ENCODE data around the gene LARP1.

LARP1 gene

GRCh38 chr5:154858297-154858971 lies 103.3 kb downstream of the LARP1 start, which contains the start of gene CNOT8:
CNOT8 (plus strand) TSS chr5:154858627; CDS start chr5:154863279, 4,652 bp downstream.
- DNase-seq (ENCODE audit: low read depth) = peak; percentile 98

GRCh38 chr5:154858972-154859871 lies 104.0 kb downstream of the LARP1 start:
- peak; percentile 17 for DNase-seq (ENCODE audit: low read depth)

DNA sequence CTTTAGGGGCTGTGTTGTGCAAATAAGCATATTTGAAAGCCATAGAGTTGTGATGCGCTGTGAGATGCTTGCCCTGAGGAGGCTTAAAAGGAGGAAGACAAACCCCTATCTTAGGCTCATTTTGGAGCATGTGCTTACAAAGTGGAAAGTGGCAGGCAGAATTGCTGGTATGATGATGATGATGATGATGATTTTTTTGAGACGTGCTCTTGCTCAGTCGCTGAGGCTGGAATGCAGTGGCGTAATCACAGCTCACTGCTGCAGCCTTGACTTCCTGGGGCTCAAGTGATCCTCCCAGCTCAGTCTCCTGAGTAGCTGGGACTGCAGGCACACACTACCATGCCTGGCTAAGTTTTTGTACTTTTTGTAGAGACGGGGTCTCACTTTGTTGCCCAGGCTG lies 104.9 kb downstream of the LARP1 start:
- peak; percentile 80 for DNase-seq (ENCODE audit: low read depth)

GRCh38 chr5:154860765-154861164 lies 105.6 kb downstream of the LARP1 start:
- no peak for DNase-seq (ENCODE audit: low read depth)

- DNase-seq (ENCODE audit: low read depth) = peak; percentile 10
Observed at GRCh38 chr5:154861946-154862345, 106.8 kb downstream of the LARP1 start.

DNA sequence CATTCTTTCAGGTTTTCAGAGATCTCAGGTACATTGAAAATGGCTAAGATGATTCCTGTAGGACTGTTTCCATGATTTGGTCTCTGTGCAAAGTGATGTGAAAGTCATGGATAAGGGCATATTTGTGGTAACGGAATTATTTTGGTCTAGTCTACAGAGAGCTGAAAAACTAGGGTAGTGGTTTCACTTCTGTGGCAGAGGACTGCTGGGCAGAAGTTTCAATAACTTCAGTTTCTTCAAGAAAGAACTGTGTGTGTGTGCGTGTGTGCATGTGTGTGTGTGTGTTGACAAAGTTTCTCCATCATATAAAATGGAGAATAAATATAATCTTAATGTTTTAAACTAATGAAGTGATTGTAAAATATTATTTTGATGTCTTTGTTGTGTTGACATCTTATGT lies 107.6 kb downstream of the LARP1 start:
- DNase-seq (ENCODE audit: low read depth) = peak; percentile 33

DNA sequence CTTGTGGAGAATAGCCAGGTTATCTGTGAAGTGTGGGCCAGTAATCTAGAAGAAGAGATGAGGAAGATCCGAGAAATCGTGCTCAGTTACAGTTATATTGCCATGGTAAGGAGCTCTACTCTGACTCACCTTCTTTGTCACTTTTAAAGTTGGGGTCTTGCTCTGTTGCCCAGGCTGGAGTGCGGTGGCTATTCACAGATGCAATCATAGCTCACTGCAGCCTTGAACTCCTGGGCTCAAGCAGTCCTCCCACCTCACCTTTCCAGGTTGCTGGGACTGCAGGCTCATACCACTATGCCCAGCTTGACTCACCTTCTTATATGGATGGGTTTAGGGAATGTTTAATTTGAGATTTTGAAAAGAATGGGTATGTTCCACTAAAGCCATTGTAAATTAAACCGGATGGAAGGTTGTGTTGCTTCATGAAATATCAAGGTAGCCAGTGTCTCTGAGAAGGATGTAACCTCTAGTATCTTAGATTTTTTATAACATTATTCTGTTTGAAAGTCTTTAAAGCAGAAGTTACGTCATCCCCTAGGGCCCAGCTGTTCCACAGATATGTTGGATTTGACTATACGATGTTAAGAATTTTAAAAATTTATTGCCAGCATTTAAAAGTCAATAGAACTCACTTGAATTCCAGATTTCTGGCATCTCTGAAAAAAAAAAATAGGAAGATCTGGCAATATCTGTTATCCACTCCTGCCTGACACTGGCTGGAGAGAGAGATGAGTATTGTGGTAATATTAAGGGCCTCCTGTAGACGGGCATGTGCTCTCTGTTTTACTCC lies 108.3 kb downstream of the LARP1 start:
- no peak for DNase-seq (ENCODE audit: low read depth)

DNA sequence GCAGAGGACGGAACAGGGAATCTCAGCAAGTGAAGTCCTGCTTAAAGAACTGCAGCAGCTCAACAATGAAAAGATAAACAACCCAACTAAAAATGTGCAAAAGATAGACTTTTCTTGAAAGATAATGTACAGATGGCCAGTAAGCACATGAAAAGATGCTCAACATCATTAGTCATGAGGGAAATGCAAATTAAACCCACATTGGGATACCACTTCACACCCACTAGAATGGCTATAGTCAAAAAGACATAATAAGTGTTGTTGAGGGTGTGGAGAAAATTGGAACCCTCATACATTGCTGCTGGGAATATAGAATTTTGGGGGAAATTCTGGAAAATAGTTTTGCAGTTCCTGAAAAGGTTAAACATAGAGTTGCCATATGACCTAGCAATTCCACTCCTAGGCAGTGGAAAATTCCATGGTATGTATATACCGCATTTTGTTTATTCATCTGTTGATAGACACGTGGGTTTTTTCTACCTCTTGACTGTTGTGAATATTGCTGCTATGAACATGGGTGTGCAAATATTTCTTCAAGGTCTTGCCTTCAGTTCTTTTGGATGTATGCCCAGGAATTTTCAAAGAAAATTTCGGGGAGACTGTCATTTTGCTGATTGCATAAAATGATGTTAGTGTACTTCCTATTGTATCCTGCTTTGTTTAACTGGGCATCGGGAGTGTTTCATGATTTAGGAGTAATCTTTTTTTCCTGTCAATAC lies 110.4 kb downstream of the LARP1 start:
- DNase-seq (ENCODE audit: low read depth) = peak; percentile 32

DNA sequence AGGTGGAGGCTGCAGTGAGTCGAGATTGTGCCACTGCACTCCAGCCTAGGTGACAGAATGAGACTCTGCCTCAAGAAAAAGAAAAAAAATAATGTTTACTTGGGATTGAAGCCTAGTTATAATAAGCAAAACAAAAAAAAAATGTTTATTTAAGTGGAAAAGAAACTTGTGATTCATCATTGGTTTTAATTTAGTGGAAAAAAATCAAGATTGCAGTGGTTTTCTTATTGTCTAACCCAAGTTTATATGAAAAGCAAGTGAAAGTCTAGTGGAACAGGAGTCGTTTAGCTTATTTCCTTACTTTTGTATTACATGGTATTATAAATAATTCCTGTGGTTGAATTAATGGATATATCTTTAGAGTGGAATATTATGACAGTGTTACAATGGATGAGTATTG lies 111.7 kb downstream of the LARP1 start:
- no peak for DNase-seq (ENCODE audit: low read depth)
